Prostate gland (tissue), 2 donors: ENCODE results near the gene FAHD2A.

Experiments used
- CTCF ChIP-seq, 4 experiments: fragments of 200-600 bp in 2 of 4; fragments of 450-650 bp in 2 of 4; sonication (generic) in 2 of 4; IDR thresholded peaks; 1 replicate in 3 of 4; 2 replicates in 1 of 4; pipeline ENCODE4 v1.5.1; 2016 to 2019; ENCODE audit warnings: antibody characterized with exemption in 4 of 4, mild to moderate bottlenecking in 2 of 4, moderate library complexity in 2 of 4
- POLR2AphosphoS5 ChIP-seq: sonication (generic); formaldehyde crosslinking; IDR thresholded peaks from one replicate; pipeline ENCODE4 v1.6.1; 2017; ENCODE audit warnings: antibody characterized with exemption

- no peak for TF ChIP-seq CTCF (IDR thresholded peaks at IDR 0.05)
- TF ChIP-seq POLR2AphosphoS5, result no peak
Measured at GRCh38 chr2:95372845-95373244, 29.7 kb upstream of the FAHD2A start.
